Lower lobe of right lung (tissue), 2 donors: Measurements from ENCODE around the gene NUB1. TPM values are rescaled to one million over a fixed set of nuclear protein-coding genes. Genes with fewer than 3 reads are reported as not detected.

Experiments used
- ATAC-seq, 2 donors: fragments of 200-7000 bp; cut with Tn5 transposase; one replicate each; pipeline ENCODE4 v1.9.1; 2020 to 2022; ENCODE audit warnings: mild to moderate bottlenecking in 2 of 2, moderate library complexity in 2 of 2
- DNase-seq: peaks from one replicate; pipeline ENCODE4 v3.0.0-alpha.2; 2020
- H3K27ac ChIP-seq: fragments of 200-600 bp; one replicate; pipeline ENCODE4 v1.8.0; 2022
- H3K27me3 ChIP-seq: fragments of 200-600 bp; one replicate; pipeline ENCODE4 v1.8.0; 2022; ENCODE audit warnings: low read depth
- H3K36me3 ChIP-seq: fragments of 200-600 bp; one replicate; pipeline ENCODE4 v1.8.0; 2022; ENCODE audit warnings: mild to moderate bottlenecking
- H3K4me1 ChIP-seq: fragments of 200-600 bp; one replicate; pipeline ENCODE4 v1.8.0; 2022
- H3K4me3 ChIP-seq: fragments of 200-600 bp; one replicate; pipeline ENCODE4 v1.8.0; 2022; ENCODE audit warnings: mild to moderate bottlenecking
- H3K9me3 ChIP-seq: fragments of 200-600 bp; one replicate; pipeline ENCODE4 v1.8.0; 2022
- CTCF ChIP-seq: fragments of 200-600 bp; IDR thresholded peaks from one replicate; pipeline ENCODE4 v1.8.0; 2022; ENCODE audit warnings: antibody characterized with exemption, mild to moderate bottlenecking
- intact Hi-C: fragments of 100-400 bp; cut with DNase I; formaldehyde crosslinking; loops from one replicate; pipeline ENCODE4 v1.11.0; 2022
- total RNA-seq: library from RNA; stranded (reverse); fragmentation: NEBNext Ultra II Directional; extraction: Animal tissue kit (Norgen Biotek cat#: 25700); gene quantifications from one replicate; pipeline ENCODE4 v1.2.1, GENCODE V29; 2021
- donor health status: DM: no; HTN: yes; CAD: no; lungs with severe emphysema.

The NUB1 gene
- total RNA-seq, 1 donor from 2014 or later: 53.7 TPM

GRCh38 chr7:151390598-151391357 is 49.2 kb downstream of the NUB1 start:
- DNase-seq: peak; percentile 35
- intact Hi-C loops: no loop called here
- peaks cover 5% of the 10 kb centered on the region for H3K4me1 ChIP-seq

GRCh38 chr7:151391358-151391730 is 49.7 kb downstream of the NUB1 start:
- ATAC-seq (no peak), DNase-seq (peak; percentile 3)
- TF ChIP-seq CTCF: no peak
- peaks cover 4% of the 10 kb centered on the region for H3K4me1 ChIP-seq
- H3K27me3 ChIP-seq: peaks cover under 1% of the 10 kb centered on the region
- no peaks in the 10 kb centered on the region for H3K36me3 ChIP-seq
- intact Hi-C loops: no loop called here
- no peak overlapping the region for H3K4me3 ChIP-seq
- no peaks in the 10 kb centered on the region for H3K9me3 ChIP-seq
- no peak overlapping the region for H3K27ac ChIP-seq

More at GRCh38 chr7:151390598-151391357, 49.2 kb downstream of the NUB1 start:
- Histone ChIP-seq H3K9me3 (no peaks in the 10 kb centered on the region), H3K36me3 (no peaks in the 10 kb centered on the region), H3K27ac (no peak overlapping the region), H3K4me3 (no peak overlapping the region), H3K27me3 (peaks cover 3% of the 10 kb centered on the region)
- no peak for ATAC-seq
- no peak for TF ChIP-seq CTCF

- H3K36me3 ChIP-seq: no peaks in the 10 kb centered on the region
- no peak for TF ChIP-seq CTCF
- H3K4me3 ChIP-seq: no peak overlapping the region
- no peaks in the 10 kb centered on the region for H3K9me3 ChIP-seq
- no peak overlapping the region for H3K27ac ChIP-seq
- ATAC-seq: no peak
- no peaks in the 10 kb centered on the region for H3K4me1 ChIP-seq
- no peaks in the 10 kb centered on the region for H3K27me3 ChIP-seq
- intact Hi-C loops: no loop called here
- DNase-seq: peak; percentile 42
These were observed 50.4 kb downstream of the NUB1 start for GRCh38 chr7:151392002-151392401.

- H3K4me3 ChIP-seq: no peak overlapping the region
- H3K9me3 ChIP-seq: no peaks in the 10 kb centered on the region
- no peak overlapping the region for H3K27ac ChIP-seq
- intact Hi-C loops: no loop called here
- ATAC-seq (no peak), DNase-seq (peak; percentile 34)
- no peaks in the 10 kb centered on the region for H3K27me3 ChIP-seq
- no peak for TF ChIP-seq CTCF
- no peaks in the 10 kb centered on the region for H3K4me1 ChIP-seq
- H3K36me3 ChIP-seq: no peaks in the 10 kb centered on the region
These were observed 50.8 kb downstream of the NUB1 start for GRCh38 chr7:151392426-151392825.

GRCh38 chr7:151393031-151393977 is 51.7 kb downstream of the NUB1 start:
- Histone ChIP-seq H3K9me3 (no peaks in the 10 kb centered on the region), H3K36me3 (no peaks in the 10 kb centered on the region), H3K4me3 (no peak overlapping the region), H3K27me3 (no peaks in the 10 kb centered on the region), H3K4me1 (no peaks in the 10 kb centered on the region), H3K27ac (no peak overlapping the region)
- ATAC-seq (no peak), DNase-seq (peak; percentile 24)
- intact Hi-C loops: no loop called here
- TF ChIP-seq CTCF: no peak
